Brain microvascular endothelial cell (primary cell): ENCODE measurements around the gene ISG20L2.

ENCODE experiments used
- DNase-seq: peaks from one replicate; pipeline ENCODE4 v3.0.0-alpha.2; 2020
- H3K27ac ChIP-seq: fragments of 250-450 bp; sonication (Bioruptor Pico); 2 replicates; pipeline ENCODE4 v1.5.1; 2020; ENCODE audit warnings: mild to moderate bottlenecking, moderate library complexity
- H3K27me3 ChIP-seq: fragments of 250-450 bp; sonication (Bioruptor Pico); replicated peaks from 2 replicates; pipeline ENCODE4 v1.5.1; 2020; ENCODE audit warnings: mild to moderate bottlenecking
- H3K36me3 ChIP-seq: fragments of 250-450 bp; sonication (Bioruptor Pico); replicated peaks from 2 replicates; pipeline ENCODE4 v1.5.1; 2020; ENCODE audit warnings: mild to moderate bottlenecking
- H3K4me3 ChIP-seq: 2 replicates; pipeline ENCODE4 v1.5.1; 2011; ENCODE audit warnings: low read depth, mild to moderate bottlenecking, control low read depth, low read length, moderate library complexity
- in situ Hi-C: cut with HindIII; loops from 2 replicates; pipeline ENCODE4 v1.10.0; 2017; ENCODE audit warnings: low sequenced_read_pairs, low pct_ligation_motif_present
- TF ChIP-seq, protein P1 (sequence below): IDR thresholded peaks from 2 replicates; pipeline ENCODE4 v1.5.1; 2011; ENCODE audit warnings: low read depth, mild to moderate bottlenecking, moderate library complexity, low read length, control low read depth, inconsistent platforms; ENCODE audit errors: missing control alignments

Gene ISG20L2

DNA sequence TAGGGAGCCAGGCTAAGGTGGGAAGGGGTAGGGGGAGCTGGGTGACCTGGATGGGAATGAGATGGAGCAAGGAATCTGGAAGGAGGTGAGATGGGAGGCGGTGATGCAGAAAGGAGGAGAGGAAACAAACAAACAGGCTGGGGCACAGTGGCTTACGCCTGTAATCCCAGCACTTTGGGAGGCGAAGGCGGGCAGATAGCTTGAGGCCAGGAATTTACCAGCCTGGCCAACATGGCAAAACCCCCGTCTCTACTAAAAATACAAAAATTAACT lies 33.9 kb downstream of the ISG20L2 start:
- no peak overlapping the region for H3K27ac ChIP-seq
- in situ Hi-C loops: no loop called here
- no peaks in the 10 kb centered on the region for H3K36me3 ChIP-seq

DNA sequence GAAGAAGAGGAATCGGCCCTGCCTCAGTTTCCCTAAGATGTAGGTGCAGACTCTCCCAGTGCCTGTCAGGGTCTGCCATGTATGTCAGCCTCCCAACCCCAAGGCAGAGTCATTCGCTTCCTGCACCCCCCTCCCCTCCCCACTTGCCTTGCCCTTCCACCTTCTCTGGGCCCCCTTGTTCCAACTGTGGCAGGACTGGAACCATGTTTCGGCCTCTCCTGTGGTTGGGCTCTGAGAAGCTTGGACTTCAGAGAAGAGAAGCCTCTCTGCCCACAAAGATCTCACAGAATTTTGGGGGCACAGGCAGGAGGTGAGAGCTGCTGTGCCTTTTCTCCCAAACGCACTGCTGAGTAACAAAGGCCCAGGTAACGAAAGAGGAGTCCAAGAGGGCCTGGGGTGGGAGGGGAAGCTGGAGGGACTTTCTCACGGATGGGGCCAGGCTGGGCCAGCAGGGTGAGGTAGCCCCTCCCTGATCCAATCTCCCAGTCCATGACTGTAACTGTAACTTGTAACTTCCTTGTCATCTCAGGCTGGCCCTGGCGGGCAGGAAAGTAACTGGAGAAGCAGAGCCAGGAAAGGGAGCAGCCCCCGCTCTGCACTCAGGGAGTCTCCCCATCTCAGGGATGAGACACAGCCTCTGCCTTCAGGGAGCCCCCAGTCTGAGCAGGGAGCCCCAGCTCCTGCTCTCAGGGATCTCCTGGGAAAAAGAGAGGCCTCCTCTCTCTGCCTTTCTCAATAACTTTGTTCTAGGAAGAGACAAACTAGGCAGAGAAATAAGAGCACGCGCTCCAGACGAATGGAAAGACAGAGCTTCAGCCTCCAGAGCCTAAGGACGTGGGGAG lies 34.5 kb downstream of the ISG20L2 start:
- H3K4me3 ChIP-seq: no peak overlapping the region
- DNase-seq: no peak
- in situ Hi-C loops: no loop called here
- H3K27me3 ChIP-seq: peaks cover 4% of the 10 kb centered on the region
- no peak overlapping the region for H3K27ac ChIP-seq
- H3K36me3 ChIP-seq: no peaks in the 10 kb centered on the region
- TF ChIP-seq, protein P1, sequence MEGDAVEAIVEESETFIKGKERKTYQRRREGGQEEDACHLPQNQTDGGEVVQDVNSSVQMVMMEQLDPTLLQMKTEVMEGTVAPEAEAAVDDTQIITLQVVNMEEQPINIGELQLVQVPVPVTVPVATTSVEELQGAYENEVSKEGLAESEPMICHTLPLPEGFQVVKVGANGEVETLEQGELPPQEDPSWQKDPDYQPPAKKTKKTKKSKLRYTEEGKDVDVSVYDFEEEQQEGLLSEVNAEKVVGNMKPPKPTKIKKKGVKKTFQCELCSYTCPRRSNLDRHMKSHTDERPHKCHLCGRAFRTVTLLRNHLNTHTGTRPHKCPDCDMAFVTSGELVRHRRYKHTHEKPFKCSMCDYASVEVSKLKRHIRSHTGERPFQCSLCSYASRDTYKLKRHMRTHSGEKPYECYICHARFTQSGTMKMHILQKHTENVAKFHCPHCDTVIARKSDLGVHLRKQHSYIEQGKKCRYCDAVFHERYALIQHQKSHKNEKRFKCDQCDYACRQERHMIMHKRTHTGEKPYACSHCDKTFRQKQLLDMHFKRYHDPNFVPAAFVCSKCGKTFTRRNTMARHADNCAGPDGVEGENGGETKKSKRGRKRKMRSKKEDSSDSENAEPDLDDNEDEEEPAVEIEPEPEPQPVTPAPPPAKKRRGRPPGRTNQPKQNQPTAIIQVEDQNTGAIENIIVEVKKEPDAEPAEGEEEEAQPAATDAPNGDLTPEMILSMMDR: no peak

More for the DNA sequence above, 33.9 kb downstream of the ISG20L2 start:
- TF ChIP-seq, protein P1: no peak
- Histone ChIP-seq H3K4me3 (no peak overlapping the region), H3K27me3 (peaks cover 4% of the 10 kb centered on the region)
- DNase-seq: no peak

DNA sequence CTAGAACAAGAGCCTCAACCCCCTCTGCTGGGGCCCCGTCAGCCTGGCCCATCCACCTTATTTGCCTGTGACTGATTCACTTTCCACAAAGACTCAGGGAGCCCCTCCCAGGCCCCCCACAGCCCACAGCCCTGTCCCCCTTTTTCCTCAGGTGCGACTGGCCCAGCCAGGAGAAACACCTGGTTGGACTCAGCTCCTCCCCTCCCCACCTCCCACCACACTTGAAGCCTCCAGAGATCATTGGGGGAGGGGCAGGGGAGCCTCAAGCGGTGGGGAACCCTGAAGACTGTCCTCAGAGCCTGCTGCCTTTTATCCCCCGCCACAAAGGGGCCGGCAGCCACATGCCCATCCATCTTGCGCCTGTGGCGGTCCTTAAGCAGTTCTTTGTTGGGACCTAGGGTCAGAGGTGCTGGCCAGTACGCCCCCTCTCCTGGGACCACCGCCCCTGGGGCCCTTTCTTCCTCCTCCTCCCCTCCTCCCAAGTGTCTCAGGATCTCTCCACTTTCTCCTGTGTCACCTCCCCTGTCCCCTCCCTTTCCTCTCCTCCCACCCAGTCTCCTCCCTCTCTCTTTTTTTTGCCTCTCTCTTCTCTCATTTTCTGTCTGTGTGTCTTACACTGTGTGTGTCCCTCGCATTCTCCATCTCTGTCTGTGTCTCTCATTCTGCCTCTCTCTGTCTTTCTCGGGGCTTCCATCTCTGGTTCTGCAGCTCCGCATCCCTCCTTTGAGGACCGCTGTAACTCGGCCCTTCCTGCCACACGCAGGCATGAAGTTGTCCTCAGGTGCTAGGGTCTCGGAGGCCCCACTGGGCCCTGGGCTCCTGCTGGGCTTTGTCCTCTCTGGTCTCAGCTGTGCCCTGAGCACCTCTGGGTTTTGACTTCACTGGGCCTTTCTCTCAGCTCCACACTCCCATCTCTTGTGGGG lies 35.4 kb downstream of the ISG20L2 start:
- no peaks in the 10 kb centered on the region for H3K36me3 ChIP-seq
- H3K4me3 ChIP-seq: no peak overlapping the region
- in situ Hi-C loops: no loop called here
- peaks cover 4% of the 10 kb centered on the region for H3K27me3 ChIP-seq
- TF ChIP-seq, protein P1: no peak
- no peak for DNase-seq
- no peak overlapping the region for H3K27ac ChIP-seq

DNA sequence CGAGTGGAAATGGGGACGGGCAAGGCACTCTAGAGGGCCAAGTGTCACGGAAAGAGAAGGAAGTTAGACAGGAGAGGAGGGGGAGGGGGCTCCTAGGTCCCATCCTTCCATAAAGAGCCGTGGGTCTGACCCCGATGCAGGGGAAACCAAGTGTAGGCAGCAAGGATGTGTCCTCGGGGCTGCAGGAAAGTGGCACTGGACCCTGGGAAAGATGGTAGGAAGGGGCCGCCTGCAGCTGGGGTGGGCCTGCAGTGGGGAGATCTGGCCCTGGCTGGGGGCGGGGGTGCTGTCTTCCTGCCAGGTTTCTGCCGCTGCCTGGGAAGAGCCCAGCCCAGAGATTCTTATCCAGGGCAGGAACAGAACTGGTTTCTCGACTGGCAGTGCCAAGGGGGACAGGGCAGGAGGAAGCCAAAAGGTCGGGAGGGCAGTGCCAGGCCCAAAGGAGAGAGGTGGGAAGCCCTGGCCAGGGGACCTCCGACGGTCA lies 36.1 kb downstream of the ISG20L2 start:
- no peak for DNase-seq
- Histone ChIP-seq H3K27me3 (peaks cover 4% of the 10 kb centered on the region), H3K4me3 (no peak overlapping the region), H3K36me3 (no peaks in the 10 kb centered on the region), H3K27ac (no peak overlapping the region)
- in situ Hi-C loops: no loop called here
- TF ChIP-seq, protein P1: no peak

DNA sequence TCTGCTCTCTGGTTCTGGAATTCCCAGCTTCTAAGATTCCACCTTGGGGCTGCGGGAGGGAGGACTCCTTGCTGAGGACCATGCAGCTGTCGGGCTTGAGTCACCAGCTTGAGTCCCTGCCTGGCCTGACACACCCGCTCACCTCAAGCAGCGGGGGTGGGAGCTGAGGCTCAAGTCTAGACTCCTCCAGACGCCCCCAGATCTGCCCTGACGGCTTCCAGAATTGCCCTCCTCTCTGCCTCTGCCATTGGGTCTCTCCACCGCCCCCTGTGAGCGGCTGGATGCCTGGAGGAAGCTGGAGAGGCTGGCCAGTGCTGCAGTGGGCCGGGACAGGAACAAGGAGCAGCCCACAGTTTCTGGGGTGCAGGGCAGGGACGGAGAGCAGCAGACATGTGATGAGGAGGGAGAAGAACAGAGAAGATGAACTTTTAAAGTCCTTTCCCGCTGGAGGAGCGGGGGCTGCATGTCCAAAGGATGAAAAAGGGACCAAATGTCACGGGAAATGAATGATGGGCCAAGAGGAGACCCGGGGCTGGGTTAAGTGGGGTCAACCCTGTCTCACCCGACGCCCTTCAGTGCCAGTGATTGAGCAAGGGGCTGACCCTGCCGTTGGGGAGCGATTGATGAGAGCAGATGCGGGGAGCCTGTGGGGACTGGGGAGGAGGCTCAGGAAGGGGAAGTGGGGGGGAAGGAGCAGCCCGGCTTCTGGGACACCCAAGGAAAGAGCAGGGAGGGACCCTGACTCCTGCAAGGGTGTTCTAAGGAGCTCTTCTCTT lies 36.7 kb downstream of the ISG20L2 start:
- DNase-seq: no peak
- in situ Hi-C loops: no loop called here
- Histone ChIP-seq H3K27ac (no peak overlapping the region), H3K36me3 (no peaks in the 10 kb centered on the region), H3K27me3 (peaks cover 4% of the 10 kb centered on the region), H3K4me3 (no peak overlapping the region)
- TF ChIP-seq, protein P1: peak; percentile 47
